ENCODE data around the gene LPA.
"Not testable (repeated sequence)": the region's sequence is repeated elsewhere in the genome, so short reads cannot be mapped to it uniquely, and the experiment has no call there.

Gene LPA

GRCh38 chr6:160544802-160545201, 119.3 kb downstream of the LPA start:
- TF ChIP-seq CTCF (IDR thresholded peaks at IDR 0.05; ENCODE audit: insufficient read depth, low read depth, low read length, missing control alignments): no peak
- no peak overlapping the region for H3K4me3 ChIP-seq (ENCODE audit: low read length)
- DNase-seq (ENCODE audit: low read depth): no peak

- no peak overlapping the region for H3K4me3 ChIP-seq (ENCODE audit: low read length)
- DNase-seq (ENCODE audit: low read depth): no peak
- no peak for TF ChIP-seq CTCF (IDR thresholded peaks at IDR 0.05; ENCODE audit: insufficient read depth, low read depth, low read length, missing control alignments)
Observed at GRCh38 chr6:160535270-160535669, 128.8 kb downstream of the LPA start.

GRCh38 chr6:160534050-160534696, 129.9 kb downstream of the LPA start:
- H3K4me3 ChIP-seq (ENCODE audit: low read length): no peak overlapping the region
- DNase-seq (ENCODE audit: low read depth): peak; percentile 39

GRCh38 chr6:160532315-160532714, 131.8 kb downstream of the LPA start:
- no peak overlapping the region for H3K4me3 ChIP-seq (ENCODE audit: low read length)
- no peak for TF ChIP-seq CTCF (IDR thresholded peaks at IDR 0.05; ENCODE audit: insufficient read depth, low read depth, low read length, missing control alignments)
- no peak for DNase-seq (ENCODE audit: low read depth)

More at GRCh38 chr6:160534050-160534696, 129.9 kb downstream of the LPA start:
- peak; percentile 93 for TF ChIP-seq CTCF (IDR thresholded peaks at IDR 0.05; ENCODE audit: insufficient read depth, low read depth, low read length, missing control alignments)

GRCh38 chr6:160531826-160532225, 132.2 kb downstream of the LPA start:
- no peak overlapping the region for H3K4me3 ChIP-seq (ENCODE audit: low read length)
- no peak for DNase-seq (ENCODE audit: low read depth)
- TF ChIP-seq CTCF (IDR thresholded peaks at IDR 0.05; ENCODE audit: insufficient read depth, low read depth, low read length, missing control alignments): no peak

GRCh38 chr6:160529524-160529923, 134.6 kb downstream of the LPA start:
- not testable (repeated sequence) for H3K4me3 ChIP-seq (ENCODE audit: low read length); DNase-seq (ENCODE audit: low read depth)

GRCh38 chr6:160523223-160523622, 140.9 kb downstream of the LPA start:
- TF ChIP-seq CTCF (IDR thresholded peaks at IDR 0.05; ENCODE audit: insufficient read depth, low read depth, low read length, missing control alignments): no peak
- no peak for DNase-seq (ENCODE audit: low read depth)
- H3K4me3 ChIP-seq (ENCODE audit: low read length): no peak overlapping the region

Measured in epithelial cell of esophagus (primary cell).